NCI-H187 (cell line): ENCODE measurements around the gene ABR.

Experiments
- DNase-seq, 2 experiments: peaks; one replicate each; lab custom pipeline; 2025; lab: John Stamatoyannopoulos, UW

Gene ABR

GRCh38 chr17:958712-959451 lies 220.9 kb downstream of the ABR start:
- no peak for DNase-seq

GRCh38 chr17:957856-958421 lies 221.8 kb downstream of the ABR start:
- no peak for DNase-seq

GRCh38 chr17:956905-957304 lies 222.9 kb downstream of the ABR start:
- DNase-seq, result no peak

GRCh38 chr17:954431-955164 lies 225.2 kb downstream of the ABR start:
- no peak for DNase-seq

- DNase-seq, result no peak
Measured at GRCh38 chr17:953767-954166, 226.0 kb downstream of the ABR start.
